SU-DHL-6 (cell line): ENCODE measurements around the gene GABRA5.

ENCODE experiments used
- CTCF ChIP-seq: fragments of 200-600 bp; sonication (generic); IDR thresholded peaks from one replicate; pipeline ENCODE4 v1.5.1; 2017; ENCODE audit warnings: antibody characterized with exemption, mild to moderate bottlenecking, low read length, moderate library complexity; ENCODE audit not compliant: insufficient read depth, poor library complexity, severe bottlenecking
- EZH2phosphoT487 ChIP-seq: fragments of 200-600 bp; sonication (generic), shearing (Covaris generic); conservative IDR thresholded peaks from 2 replicates; pipeline ENCODE4 v1.6.1; 2018; ENCODE audit warnings: mild to moderate bottlenecking, antibody characterized with exemption, low read length, moderate library complexity, mixed read lengths

GRCh38 chr15:26939398-26939797 lies 72.5 kb downstream of the GABRA5 start:
- no peak for TF ChIP-seq CTCF
- TF ChIP-seq EZH2phosphoT487, result no peak
